ENCODE data around the gene FRS2. TPM values are rescaled to one million over a fixed set of nuclear protein-coding genes. Genes with fewer than 3 reads are reported as not detected.
A peak's percentile ranks its signal among the peaks of the same experiment; 100 is the strongest.

FRS2 gene
- total RNA-seq, 4 donors from 2014 or later = 36.5 to 60.3 (median 43.8) TPM

- intact Hi-C loops (cut with DNase I) = no loop called here
- DNase-seq (ENCODE audit: extremely low spot score) = no peak
- peak overlapping the region in 1 of 4 donors; percentile 25 for H3K27ac ChIP-seq (replicated peaks in 1 of 4)
- no peaks in the 10 kb centered on the region for H3K27me3 ChIP-seq
- TF ChIP-seq CTCF (IDR thresholded peaks at IDR 0.05) = no peak
- no peak for TF ChIP-seq POLR2A (IDR thresholded peaks at IDR 0.05; ENCODE audit: low read depth)
- TF ChIP-seq EP300 (IDR thresholded peaks at IDR 0.05) = no peak
- no peak for TF ChIP-seq POLR2AphosphoS5 (IDR thresholded peaks at IDR 0.05)
- no peaks in the 10 kb centered on the region for H3K36me3 ChIP-seq
- H3K4me3 ChIP-seq = no peak overlapping the region
- H3K9me3 ChIP-seq = no peaks in the 10 kb centered on the region
- WGBS = 36% methylated on average over 1 of the region's 1 CpG
- H3K4me1 ChIP-seq = peaks cover 19 to 39% (median 36%) of the 10 kb centered on the region in 4 donors
Measured at GRCh38 chr12:69435644-69436043, 34.5 kb upstream of the FRS2 start.

GRCh38 chr12:69437073-69437472, 33.1 kb upstream of the FRS2 start:
- no peak for DNase-seq (ENCODE audit: extremely low spot score)
- TF ChIP-seq POLR2AphosphoS5 (IDR thresholded peaks at IDR 0.05) (no peak), CTCF (IDR thresholded peaks at IDR 0.05) (no peak), POLR2A (IDR thresholded peaks at IDR 0.05; ENCODE audit: low read depth) (no peak), EP300 (IDR thresholded peaks at IDR 0.05) (no peak)
- peaks cover 5 to 28% (median 24%) of the 10 kb centered on the region in 4 donors for H3K4me1 ChIP-seq
- no peaks in the 10 kb centered on the region for H3K9me3 ChIP-seq
- intact Hi-C loops (cut with DNase I) = no loop called here
- no peak overlapping the region for H3K4me3 ChIP-seq
- 82% methylated on average over 2 of the region's 2 CpGs for WGBS
- H3K36me3 ChIP-seq = no peaks in the 10 kb centered on the region
- H3K27me3 ChIP-seq = no peaks in the 10 kb centered on the region
- peak overlapping the region in 1 of 4 donors; percentile 34 for H3K27ac ChIP-seq (replicated peaks in 1 of 4)

GRCh38 chr12:69438539-69438938, 31.6 kb upstream of the FRS2 start:
- TF ChIP-seq POLR2AphosphoS5 (IDR thresholded peaks at IDR 0.05) (no peak), EP300 (IDR thresholded peaks at IDR 0.05) (no peak), POLR2A (IDR thresholded peaks at IDR 0.05; ENCODE audit: low read depth) (no peak)
- Histone ChIP-seq H3K36me3 (no peaks in the 10 kb centered on the region), H3K4me3 (no peak overlapping the region), H3K4me1 (peaks cover 3 to 21% (median 20%) of the 10 kb centered on the region in 4 donors), H3K27me3 (no peaks in the 10 kb centered on the region), H3K27ac (replicated peaks in 1 of 4) (no peak overlapping the region), H3K9me3 (no peaks in the 10 kb centered on the region)
- intact Hi-C loops (cut with DNase I) = no loop called here
- 87% methylated on average over 3 of the region's 3 CpGs for WGBS
- DNase-seq (ENCODE audit: extremely low spot score) = no peak

GRCh38 chr12:69440016-69440415, 30.2 kb upstream of the FRS2 start:
- no peaks in the 10 kb centered on the region for H3K27me3 ChIP-seq
- H3K4me3 ChIP-seq = no peak overlapping the region
- TF ChIP-seq POLR2A (IDR thresholded peaks at IDR 0.05; ENCODE audit: low read depth) (no peak), POLR2AphosphoS5 (IDR thresholded peaks at IDR 0.05) (no peak)
- no peaks in the 10 kb centered on the region for H3K36me3 ChIP-seq
- H3K4me1 ChIP-seq = peaks cover 3 to 21% (median 20%) of the 10 kb centered on the region in 4 donors
- H3K9me3 ChIP-seq = no peaks in the 10 kb centered on the region
- intact Hi-C loops (cut with DNase I) = no loop called here
- H3K27ac ChIP-seq (replicated peaks in 1 of 4) = no peak overlapping the region
- no peak for DNase-seq (ENCODE audit: extremely low spot score)
- 83% methylated on average over 3 of the region's 3 CpGs for WGBS

- intact Hi-C loops (cut with DNase I) = no loop called here
- H3K9me3 ChIP-seq = no peaks in the 10 kb centered on the region
- 59% methylated on average over 2 of the region's 2 CpGs for WGBS
- TF ChIP-seq POLR2A (IDR thresholded peaks at IDR 0.05; ENCODE audit: low read depth) (no peak), POLR2AphosphoS5 (IDR thresholded peaks at IDR 0.05) (no peak), EP300 (IDR thresholded peaks at IDR 0.05) (no peak), CTCF (IDR thresholded peaks at IDR 0.05) (no peak)
- DNase-seq (ENCODE audit: extremely low spot score) = no peak
- peaks cover 3 to 17% (median 12%) of the 10 kb centered on the region in 4 donors for H3K4me1 ChIP-seq
- no peak overlapping the region for H3K4me3 ChIP-seq
- no peaks in the 10 kb centered on the region for H3K27me3 ChIP-seq
- H3K36me3 ChIP-seq = no peaks in the 10 kb centered on the region
- no peak overlapping the region for H3K27ac ChIP-seq (replicated peaks in 1 of 4)
Measured at GRCh38 chr12:69440886-69441285, 29.3 kb upstream of the FRS2 start.

GRCh38 chr12:69442894-69443293, 27.3 kb upstream of the FRS2 start:
- no peak for TF ChIP-seq POLR2A (IDR thresholded peaks at IDR 0.05; ENCODE audit: low read depth)
- Histone ChIP-seq H3K4me1 (no peaks in the 10 kb centered on the region), H3K36me3 (no peaks in the 10 kb centered on the region), H3K4me3 (no peak overlapping the region), H3K9me3 (no peaks in the 10 kb centered on the region), H3K27me3 (no peaks in the 10 kb centered on the region), H3K27ac (replicated peaks in 1 of 4) (no peak overlapping the region)
- WGBS = 80% methylated on average over 3 of the region's 3 CpGs
- intact Hi-C loops (cut with DNase I) = no loop called here
- no peak for DNase-seq (ENCODE audit: extremely low spot score)
